ENCODE results near the gene KCNMA1. TPM values are rescaled to one million over a fixed set of nuclear protein-coding genes. Genes with fewer than 3 reads are reported as not detected.

Gene KCNMA1
- total RNA-seq, 2 donors from 2014 or later: 5.9 to 9.3 TPM

- no peak overlapping the region for H3K4me3 ChIP-seq
- H3K4me1 ChIP-seq: no peaks in the 10 kb centered on the region
- intact Hi-C loops (cut with DNase I): no loop called here
- TF ChIP-seq CTCF (IDR thresholded peaks at IDR 0.05): no peak
- no peak overlapping the region for H3K27ac ChIP-seq
- H3K36me3 ChIP-seq (replicated peaks in 1 of 2; ENCODE audit: insufficient read depth in 1 of 2, low read depth in 2 of 2): no peaks in the 10 kb centered on the region
- no peaks in the 10 kb centered on the region for H3K27me3 ChIP-seq
- ATAC-seq: no peak
- no peak for DNase-seq
- no peaks in the 10 kb centered on the region for H3K9me3 ChIP-seq
- 83 to 91% methylated on average over 6 of the region's 6 CpGs for WGBS, 2 donors
Measured at GRCh38 chr10:76975126-76975525, 662.5 kb downstream of the KCNMA1 start.

- no peak for ATAC-seq
- intact Hi-C loops (cut with DNase I): no loop called here
Measured at GRCh38 chr10:76974017-76974691, 663.5 kb downstream of the KCNMA1 start.

GRCh38 chr10:76973091-76974016 is 664.3 kb downstream of the KCNMA1 start:
- WGBS, 2 donors: 78 to 86% methylated on average over 10 of the region's 10 CpGs
- DNase-seq: no peak
- Histone ChIP-seq H3K27me3 (no peaks in the 10 kb centered on the region), H3K9me3 (no peaks in the 10 kb centered on the region), H3K36me3 (replicated peaks in 1 of 2; ENCODE audit: insufficient read depth in 1 of 2, low read depth in 2 of 2) (no peaks in the 10 kb centered on the region), H3K27ac (no peak overlapping the region), H3K4me1 (no peaks in the 10 kb centered on the region), H3K4me3 (no peak overlapping the region)
- intact Hi-C loops (cut with DNase I): no loop called here
- no peak for TF ChIP-seq POLR2A (IDR thresholded peaks at IDR 0.05)
- no peak for ATAC-seq

More at GRCh38 chr10:76974017-76974691, 663.5 kb downstream of the KCNMA1 start:
- no peak overlapping the region for H3K4me3 ChIP-seq
- 76 to 78% methylated on average over 10 of the region's 10 CpGs for WGBS, 2 donors
- no peaks in the 10 kb centered on the region for H3K4me1 ChIP-seq
- TF ChIP-seq CTCF (IDR thresholded peaks at IDR 0.05) (no peak), POLR2A (IDR thresholded peaks at IDR 0.05) (no peak)
- no peaks in the 10 kb centered on the region for H3K9me3 ChIP-seq
- DNase-seq: no peak
- H3K27me3 ChIP-seq: no peaks in the 10 kb centered on the region
- no peak overlapping the region for H3K27ac ChIP-seq
- no peaks in the 10 kb centered on the region for H3K36me3 ChIP-seq (replicated peaks in 1 of 2; ENCODE audit: insufficient read depth in 1 of 2, low read depth in 2 of 2)

- Histone ChIP-seq H3K9me3 (no peaks in the 10 kb centered on the region), H3K36me3 (replicated peaks in 1 of 2; ENCODE audit: insufficient read depth in 1 of 2, low read depth in 2 of 2) (no peaks in the 10 kb centered on the region), H3K27me3 (no peaks in the 10 kb centered on the region), H3K4me1 (no peaks in the 10 kb centered on the region), H3K4me3 (no peak overlapping the region), H3K27ac (no peak overlapping the region)
- 82 to 90% methylated on average over 2 of the region's 2 CpGs for WGBS, 2 donors
- ATAC-seq (no peak), DNase-seq (no peak)
- intact Hi-C loops (cut with DNase I): no loop called here
- TF ChIP-seq POLR2A (IDR thresholded peaks at IDR 0.05) (no peak), CTCF (IDR thresholded peaks at IDR 0.05) (no peak)
Measured at GRCh38 chr10:76972541-76972940, 665.1 kb downstream of the KCNMA1 start.

- Histone ChIP-seq H3K4me3 (no peak overlapping the region), H3K9me3 (no peaks in the 10 kb centered on the region), H3K4me1 (no peaks in the 10 kb centered on the region), H3K27ac (no peak overlapping the region), H3K36me3 (replicated peaks in 1 of 2; ENCODE audit: insufficient read depth in 1 of 2, low read depth in 2 of 2) (no peaks in the 10 kb centered on the region), H3K27me3 (no peaks in the 10 kb centered on the region)
- no peak for TF ChIP-seq CTCF (IDR thresholded peaks at IDR 0.05)
- TF ChIP-seq POLR2A (IDR thresholded peaks at IDR 0.05): no peak
- no peak for DNase-seq
- intact Hi-C loops (cut with DNase I): no loop called here
- WGBS, 2 donors: 88 to 90% methylated on average over 8 of the region's 8 CpGs
- ATAC-seq: no peak
Measured at GRCh38 chr10:76971547-76972170, 665.9 kb downstream of the KCNMA1 start.
